Heart left ventricle (tissue), 13 donors: ENCODE measurements around the gene TTC31.

ENCODE experiments used
- POLR2A ChIP-seq, 2 donors: fragments of 450-650 bp; IDR thresholded peaks; one replicate each; pipeline ENCODE4 v1.6.1; 2017; ENCODE audit warnings: antibody characterized with exemption in 2 of 2, mild to moderate bottlenecking in 2 of 2, moderate library complexity in 2 of 2
- TF ChIP-seq, protein P1 (sequence below), 12 donors: fragments of 200-600 bp; sonication (generic) in 4 of 12; IDR thresholded peaks; one replicate each; pipeline versions ENCODE4 v1.5.0 to v1.8.0; 2018 to 2022; ENCODE audit warnings: antibody characterized with exemption in 12 of 12, mild to moderate bottlenecking in 5 of 12
- donor health status: ischemic (EF 13 %, LVEDD 7.1; RV severe dilation, severe dysfunction).
- donor health status: DM: no; HTN: yes; CAD: no.
- donor health status: DM: no; HTN: no; CAD: no.
- donor health status: ischemic (EF 25% LVEDD 6.9; RV normal size, moderate dysfunction).
- donor health status: ischemic (EF 25% LVEDD 5.7; RV mildly dilated, moderate dysfunction).
- donor health status: ischemic (EF 35%, LVEDD 5.7; RV mildly dilated, moderate dysfunction).
- donor health status: nonischemic (EF 11% LVEDD 7.7; RV severe dilation, severe dysfunction).
- donor health status: DM: yes; HTN: yes; CAD: no.
- donor health status: PGD.
- donor health status: ischemic (EF 29% LVEDD 5.4; RV normal size, mild dysfunction).
- donor health status: nonischemic (EF 23%, LVEDD 6.1; RV moderate dilation, normal function).

DNA sequence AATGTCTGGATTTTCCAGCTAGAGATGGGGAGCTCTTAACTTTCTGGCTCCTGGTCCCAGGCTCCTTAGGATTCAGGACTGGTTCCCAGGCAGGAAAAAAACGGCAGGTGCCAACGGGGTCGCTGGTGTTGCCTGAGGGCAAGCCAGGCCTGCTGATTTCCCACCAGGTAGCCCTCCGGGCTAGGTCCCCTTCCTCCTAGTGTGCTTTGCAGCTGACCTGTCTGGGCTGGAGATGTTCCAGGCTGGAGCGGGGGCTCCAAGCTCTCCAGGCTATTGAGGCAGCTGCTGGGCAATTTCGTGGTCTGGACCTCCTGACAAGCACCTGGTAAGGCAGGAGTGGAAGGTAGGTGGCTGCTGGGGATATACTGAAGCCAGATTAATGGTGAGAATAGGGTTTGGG, 8.4 kb upstream of the TTC31 start:
- TF ChIP-seq POLR2A (IDR thresholded peaks at IDR 0.05), result no peak
- TF ChIP-seq, protein P1, sequence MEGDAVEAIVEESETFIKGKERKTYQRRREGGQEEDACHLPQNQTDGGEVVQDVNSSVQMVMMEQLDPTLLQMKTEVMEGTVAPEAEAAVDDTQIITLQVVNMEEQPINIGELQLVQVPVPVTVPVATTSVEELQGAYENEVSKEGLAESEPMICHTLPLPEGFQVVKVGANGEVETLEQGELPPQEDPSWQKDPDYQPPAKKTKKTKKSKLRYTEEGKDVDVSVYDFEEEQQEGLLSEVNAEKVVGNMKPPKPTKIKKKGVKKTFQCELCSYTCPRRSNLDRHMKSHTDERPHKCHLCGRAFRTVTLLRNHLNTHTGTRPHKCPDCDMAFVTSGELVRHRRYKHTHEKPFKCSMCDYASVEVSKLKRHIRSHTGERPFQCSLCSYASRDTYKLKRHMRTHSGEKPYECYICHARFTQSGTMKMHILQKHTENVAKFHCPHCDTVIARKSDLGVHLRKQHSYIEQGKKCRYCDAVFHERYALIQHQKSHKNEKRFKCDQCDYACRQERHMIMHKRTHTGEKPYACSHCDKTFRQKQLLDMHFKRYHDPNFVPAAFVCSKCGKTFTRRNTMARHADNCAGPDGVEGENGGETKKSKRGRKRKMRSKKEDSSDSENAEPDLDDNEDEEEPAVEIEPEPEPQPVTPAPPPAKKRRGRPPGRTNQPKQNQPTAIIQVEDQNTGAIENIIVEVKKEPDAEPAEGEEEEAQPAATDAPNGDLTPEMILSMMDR (IDR thresholded peaks at IDR 0.05), result no peak
